BLaER1 (cell line): Measurements from ENCODE around the gene CFAP20DC.
"Not testable (repeated sequence)": the region's sequence is repeated elsewhere in the genome, so short reads cannot be mapped to it uniquely, and the experiment has no call there.

ENCODE experiments used
- H3K27ac ChIP-seq: shearing (Covaris generic); formaldehyde crosslinking; 2 replicates; pipeline ENCODE4 v1.8.1; 2022
- H3K27me3 ChIP-seq: shearing (Covaris generic); formaldehyde crosslinking; 2 replicates; pipeline ENCODE4 v1.8.1; 2022
- H3K36me3 ChIP-seq: shearing (Covaris generic); formaldehyde crosslinking; 2 replicates; pipeline ENCODE4 v1.8.1; 2022
- H3K4me1 ChIP-seq: shearing (Covaris generic); formaldehyde crosslinking; 2 replicates; pipeline ENCODE4 v1.8.1; 2022
- H3K4me2 ChIP-seq: shearing (Covaris generic); formaldehyde crosslinking; 2 replicates; pipeline ENCODE4 v1.8.1; 2022
- H3K4me3 ChIP-seq: shearing (Covaris generic); formaldehyde crosslinking; 2 replicates; pipeline ENCODE4 v1.8.1; 2022
- H3K9ac ChIP-seq: shearing (Covaris generic); formaldehyde crosslinking; 2 replicates; pipeline ENCODE4 v1.8.1; 2022
- H3K9me3 ChIP-seq: shearing (Covaris generic); formaldehyde crosslinking; 2 replicates; pipeline ENCODE4 v1.8.1; 2022
- H4K20me1 ChIP-seq: shearing (Covaris generic); formaldehyde crosslinking; 2 replicates; pipeline ENCODE4 v1.8.1; 2022
- Cebpa-rat ChIP-seq: shearing (Covaris generic); IDR thresholded peaks from 2 replicates; pipeline ENCODE4 v1.8.1; 2022

Gene CFAP20DC

DNA sequence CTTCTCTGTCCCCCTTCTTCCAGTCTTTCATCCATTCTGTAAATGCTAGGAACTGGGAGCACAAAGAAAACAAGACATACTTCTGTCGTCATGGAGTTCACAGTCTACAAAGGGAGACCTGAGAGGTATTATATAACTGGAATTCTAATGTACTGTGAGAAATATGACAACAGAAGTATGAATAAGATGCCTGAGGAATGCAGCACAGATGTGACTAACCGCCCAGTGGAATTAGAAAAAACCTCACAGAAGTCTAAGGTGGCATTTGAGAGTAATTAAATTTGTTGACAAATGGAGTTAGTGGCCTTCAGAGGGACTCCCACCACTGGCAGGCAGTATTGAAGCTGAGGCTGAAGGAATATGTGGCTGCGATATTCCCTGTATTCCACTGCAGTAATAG lies 214.7 kb downstream of the CFAP20DC start:
- H3K9me3 ChIP-seq: peaks cover 75% of the 10 kb centered on the region
- H3K4me3 ChIP-seq: no peak overlapping the region
- no peak overlapping the region for H3K9ac ChIP-seq
- H3K36me3 ChIP-seq: peaks cover 66% of the 10 kb centered on the region
- peaks cover 19% of the 10 kb centered on the region for H3K4me1 ChIP-seq
- H4K20me1 ChIP-seq: no peaks in the 10 kb centered on the region
- no peak overlapping the region for H3K27ac ChIP-seq
- no peak for TF ChIP-seq Cebpa-rat
- H3K27me3 ChIP-seq: no peaks in the 10 kb centered on the region
- H3K4me2 ChIP-seq: no peak overlapping the region

DNA sequence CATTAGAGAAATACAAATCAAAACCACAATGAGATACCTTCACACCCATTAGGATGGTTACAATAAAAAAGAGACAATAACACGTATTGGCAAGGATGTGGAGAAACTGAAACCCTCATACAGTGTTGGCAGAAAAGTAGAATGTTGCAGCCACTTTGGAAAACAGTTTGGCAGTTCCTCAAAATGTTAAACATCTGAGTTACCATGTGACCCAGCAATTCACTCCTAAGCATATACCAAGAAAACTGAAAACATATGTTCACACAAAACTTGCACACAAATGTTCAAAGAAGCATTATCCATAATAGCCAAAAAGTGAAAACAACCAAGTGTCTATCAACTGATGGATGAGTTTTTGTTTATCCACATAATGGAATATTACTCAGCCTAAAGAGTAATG lies 216.3 kb downstream of the CFAP20DC start:
- Histone ChIP-seq H3K9ac (no peak overlapping the region), H3K4me2 (no peak overlapping the region), H3K4me1 (peaks cover 9% of the 10 kb centered on the region; the same call in 1 of the 2 replicates), H4K20me1 (no peaks in the 10 kb centered on the region), H3K27me3 (no peaks in the 10 kb centered on the region), H3K9me3 (peaks cover 82% of the 10 kb centered on the region), H3K4me3 (no peak overlapping the region), H3K27ac (no peak overlapping the region), H3K36me3 (peaks cover 72% of the 10 kb centered on the region)
- TF ChIP-seq Cebpa-rat: no peak

GRCh38 chr3:58829321-58830000 lies 220.4 kb downstream of the CFAP20DC start:
- peaks cover 62% of the 10 kb centered on the region for H3K36me3 ChIP-seq
- H3K4me3 ChIP-seq: no peak overlapping the region

DNA sequence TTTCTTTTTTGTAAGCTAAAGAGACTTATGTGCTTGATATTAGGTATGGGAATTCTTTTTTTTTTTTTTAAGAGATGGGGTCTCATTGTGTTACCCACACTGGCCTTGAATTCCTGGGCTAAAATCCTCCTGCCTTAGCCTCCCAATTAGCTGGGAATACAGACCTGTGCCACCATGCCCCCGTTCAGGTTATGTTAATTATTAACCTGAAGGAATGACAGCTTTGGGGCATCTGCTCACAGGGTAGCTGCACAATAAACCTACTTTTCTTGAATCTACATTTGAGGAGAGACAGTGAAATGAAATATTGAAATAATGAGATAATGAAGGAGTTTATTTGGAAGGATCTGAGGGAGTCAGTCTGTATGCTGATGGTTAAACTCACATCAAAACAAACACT lies 225.0 kb downstream of the CFAP20DC start:
- H3K4me2 ChIP-seq: peak overlapping the region; percentile 57
- peak overlapping the region; percentile 22 for H3K4me3 ChIP-seq
- no peaks in the 10 kb centered on the region for H3K27me3 ChIP-seq
- H4K20me1 ChIP-seq: no peaks in the 10 kb centered on the region
- peak overlapping the region; percentile 61 for H3K27ac ChIP-seq
- H3K9ac ChIP-seq: peak overlapping the region; percentile 12; the same call in 1 of the 2 replicates
- TF ChIP-seq Cebpa-rat: no peak
- peaks cover 43% of the 10 kb centered on the region for H3K36me3 ChIP-seq
- peaks cover 35% of the 10 kb centered on the region for H3K9me3 ChIP-seq
- peaks cover 34% of the 10 kb centered on the region for H3K4me1 ChIP-seq

More at GRCh38 chr3:58829321-58830000, 220.4 kb downstream of the CFAP20DC start:
- no peak overlapping the region for H3K4me2 ChIP-seq
- no peaks in the 10 kb centered on the region for H3K27me3 ChIP-seq
- H3K4me1 ChIP-seq: peaks cover 30% of the 10 kb centered on the region
- H3K9me3 ChIP-seq: peaks cover 69% of the 10 kb centered on the region
- no peak for TF ChIP-seq Cebpa-rat
- H4K20me1 ChIP-seq: no peaks in the 10 kb centered on the region
- no peak overlapping the region for H3K9ac ChIP-seq
- no peak overlapping the region for H3K27ac ChIP-seq

GRCh38 chr3:58824285-58824684 lies 225.5 kb downstream of the CFAP20DC start:
- peak overlapping the region; percentile 57 for H3K4me2 ChIP-seq
- 0 out of 2 replicates have a peak overlapping the region, but pooled peaks have one; percentile 61 for H3K27ac ChIP-seq
- H3K4me1 ChIP-seq: peaks cover 34% of the 10 kb centered on the region
- TF ChIP-seq Cebpa-rat: no peak
- no peaks in the 10 kb centered on the region for H3K27me3 ChIP-seq
- H4K20me1 ChIP-seq: no peaks in the 10 kb centered on the region
- H3K9ac ChIP-seq: 0 out of 2 replicates have a peak overlapping the region, but pooled peaks have one; percentile 12
- peak overlapping the region; percentile 22 for H3K4me3 ChIP-seq
- peaks cover 30% of the 10 kb centered on the region for H3K9me3 ChIP-seq
- H3K36me3 ChIP-seq: peaks cover 38% of the 10 kb centered on the region

GRCh38 chr3:58806551-58807244 lies 243.1 kb downstream of the CFAP20DC start:
- H3K36me3 ChIP-seq: peaks cover 31% of the 10 kb centered on the region
- H4K20me1 ChIP-seq, H3K27ac ChIP-seq, H3K4me1 ChIP-seq, H3K4me2 ChIP-seq, H3K27me3 ChIP-seq, H3K9ac ChIP-seq, H3K4me3 ChIP-seq: not testable (repeated sequence)
- peaks cover 24% of the 10 kb centered on the region for H3K9me3 ChIP-seq

DNA sequence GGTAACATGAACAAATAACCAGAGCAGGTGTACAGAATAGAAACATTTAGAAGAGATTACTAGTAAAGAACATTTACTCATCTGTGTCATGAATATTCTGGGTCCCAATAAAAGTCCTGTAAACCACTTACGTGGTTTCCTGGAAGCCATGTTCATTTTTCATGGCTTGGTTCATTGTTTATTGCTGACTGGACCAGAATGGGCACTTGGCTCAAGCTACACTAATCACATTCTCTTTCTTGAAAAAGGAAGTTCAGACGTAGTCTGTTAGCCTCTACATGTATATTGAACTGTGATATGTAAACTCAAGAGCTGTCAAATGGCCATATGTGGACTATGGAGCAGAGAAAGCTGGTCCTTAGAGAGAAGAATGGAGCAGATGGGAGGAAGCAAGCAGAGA lies 244.9 kb downstream of the CFAP20DC start:
- no peaks in the 10 kb centered on the region for H4K20me1 ChIP-seq
- H3K4me1 ChIP-seq: no peaks in the 10 kb centered on the region
- no peak overlapping the region for H3K4me2 ChIP-seq
- no peak overlapping the region for H3K27ac ChIP-seq
- peaks cover 40% of the 10 kb centered on the region for H3K36me3 ChIP-seq
- H3K4me3 ChIP-seq: no peak overlapping the region
- H3K9ac ChIP-seq: no peak overlapping the region
- H3K27me3 ChIP-seq: no peaks in the 10 kb centered on the region
- TF ChIP-seq Cebpa-rat: no peak
- H3K9me3 ChIP-seq: peaks cover 17% of the 10 kb centered on the region

GRCh38 chr3:58801541-58801940 lies 248.3 kb downstream of the CFAP20DC start:
- H3K27ac ChIP-seq: no peak overlapping the region
- H3K4me1 ChIP-seq: no peaks in the 10 kb centered on the region
- no peak for TF ChIP-seq Cebpa-rat
- no peak overlapping the region for H3K4me2 ChIP-seq
- H3K9me3 ChIP-seq: peaks cover 5% of the 10 kb centered on the region; the same call in 1 of the 2 replicates
- H3K4me3 ChIP-seq: no peak overlapping the region
- H3K9ac ChIP-seq: no peak overlapping the region
- H4K20me1 ChIP-seq: no peaks in the 10 kb centered on the region
- H3K27me3 ChIP-seq: no peaks in the 10 kb centered on the region
- H3K36me3 ChIP-seq: peaks cover 64% of the 10 kb centered on the region

- H3K4me1 ChIP-seq: no peaks in the 10 kb centered on the region
- no peak overlapping the region for H3K27ac ChIP-seq
- H3K9ac ChIP-seq: no peak overlapping the region
- no peak overlapping the region for H3K4me2 ChIP-seq
- no peaks in the 10 kb centered on the region for H4K20me1 ChIP-seq
- no peaks in the 10 kb centered on the region; the same call in 1 of the 2 replicates for H3K9me3 ChIP-seq
- H3K36me3 ChIP-seq: peaks cover 68% of the 10 kb centered on the region
- no peak overlapping the region for H3K4me3 ChIP-seq
- no peak for TF ChIP-seq Cebpa-rat
- no peaks in the 10 kb centered on the region for H3K27me3 ChIP-seq
Observed at GRCh38 chr3:58800940-58801339, 248.9 kb downstream of the CFAP20DC start.

GRCh38 chr3:58800032-58800431 lies 249.8 kb downstream of the CFAP20DC start:
- no peak overlapping the region for H3K9ac ChIP-seq
- H3K9me3 ChIP-seq: peaks cover 3% of the 10 kb centered on the region; the same call in 1 of the 2 replicates
- H3K27me3 ChIP-seq: no peaks in the 10 kb centered on the region
- H3K36me3 ChIP-seq: peaks cover 72% of the 10 kb centered on the region
- no peaks in the 10 kb centered on the region for H3K4me1 ChIP-seq
- H4K20me1 ChIP-seq: no peaks in the 10 kb centered on the region
- no peak for TF ChIP-seq Cebpa-rat
- no peak overlapping the region for H3K4me2 ChIP-seq
- no peak overlapping the region for H3K4me3 ChIP-seq
- no peak overlapping the region for H3K27ac ChIP-seq
